Lower lobe of right lung (tissue), 2 donors: ENCODE data around the gene WNK2. TPM values are rescaled to one million over a fixed set of nuclear protein-coding genes. Genes with fewer than 3 reads are reported as not detected.

Experiments
- ATAC-seq, 2 donors: fragments of 200-7000 bp; cut with Tn5 transposase; one replicate each; pipeline ENCODE4 v1.9.1; 2020 to 2022; ENCODE audit warnings: mild to moderate bottlenecking in 2 of 2, moderate library complexity in 2 of 2
- DNase-seq: peaks from one replicate; pipeline ENCODE4 v3.0.0-alpha.2; 2020
- H3K27ac ChIP-seq: fragments of 200-600 bp; one replicate; pipeline ENCODE4 v1.8.0; 2022
- H3K27me3 ChIP-seq: fragments of 200-600 bp; one replicate; pipeline ENCODE4 v1.8.0; 2022; ENCODE audit warnings: low read depth
- H3K36me3 ChIP-seq: fragments of 200-600 bp; one replicate; pipeline ENCODE4 v1.8.0; 2022; ENCODE audit warnings: mild to moderate bottlenecking
- H3K4me1 ChIP-seq: fragments of 200-600 bp; one replicate; pipeline ENCODE4 v1.8.0; 2022
- H3K4me3 ChIP-seq: fragments of 200-600 bp; one replicate; pipeline ENCODE4 v1.8.0; 2022; ENCODE audit warnings: mild to moderate bottlenecking
- H3K9me3 ChIP-seq: fragments of 200-600 bp; one replicate; pipeline ENCODE4 v1.8.0; 2022
- CTCF ChIP-seq: fragments of 200-600 bp; IDR thresholded peaks from one replicate; pipeline ENCODE4 v1.8.0; 2022; ENCODE audit warnings: antibody characterized with exemption, mild to moderate bottlenecking
- intact Hi-C: fragments of 100-400 bp; cut with DNase I; formaldehyde crosslinking; loops from one replicate; pipeline ENCODE4 v1.11.0; 2022
- total RNA-seq: library from RNA; stranded (reverse); fragmentation: NEBNext Ultra II Directional; extraction: Animal tissue kit (Norgen Biotek cat#: 25700); gene quantifications from one replicate; pipeline ENCODE4 v1.2.1, GENCODE V29; 2021
- donor health status: DM: no; HTN: yes; CAD: no; lungs with severe emphysema.

The WNK2 gene
- total RNA-seq, 1 donor from 2014 or later = 7.7 TPM

GRCh38 chr9:93178851-93179786 lies 4.8 kb upstream of the WNK2 start:
- intact Hi-C loops = no loop called here
- Histone ChIP-seq H3K27ac (no peak overlapping the region), H3K36me3 (no peaks in the 10 kb centered on the region), H3K27me3 (peaks cover 34% of the 10 kb centered on the region), H3K9me3 (no peaks in the 10 kb centered on the region), H3K4me3 (no peak overlapping the region), H3K4me1 (peaks cover 6% of the 10 kb centered on the region)
- no peak for TF ChIP-seq CTCF
- ATAC-seq = no peak
- no peak for DNase-seq

- ATAC-seq (no peak), DNase-seq (no peak)
- Histone ChIP-seq H3K27me3 (peaks cover 48% of the 10 kb centered on the region), H3K4me1 (peaks cover 12% of the 10 kb centered on the region), H3K36me3 (no peaks in the 10 kb centered on the region), H3K9me3 (no peaks in the 10 kb centered on the region), H3K27ac (no peak overlapping the region), H3K4me3 (no peak overlapping the region)
- intact Hi-C loops = no loop called here
- TF ChIP-seq CTCF = no peak
Observed at GRCh38 chr9:93180938-93181337, 3.0 kb upstream of the WNK2 start.

GRCh38 chr9:93181672-93182435 lies 2.1 kb upstream of the WNK2 start:
- ATAC-seq (no peak), DNase-seq (no peak)
- TF ChIP-seq CTCF = no peak
- Histone ChIP-seq H3K27ac (no peak overlapping the region), H3K36me3 (no peaks in the 10 kb centered on the region), H3K9me3 (no peaks in the 10 kb centered on the region), H3K4me3 (no peak overlapping the region), H3K4me1 (peaks cover 12% of the 10 kb centered on the region), H3K27me3 (peaks cover 48% of the 10 kb centered on the region)
- intact Hi-C loops = no loop called here

- H3K27ac ChIP-seq = no peak overlapping the region
- intact Hi-C loops = no loop called here
- H3K4me1 ChIP-seq = peaks cover 12% of the 10 kb centered on the region
- ATAC-seq = no peak
- DNase-seq = no peak
- no peaks in the 10 kb centered on the region for H3K36me3 ChIP-seq
- no peak for TF ChIP-seq CTCF
- no peak overlapping the region for H3K4me3 ChIP-seq
- peaks cover 48% of the 10 kb centered on the region for H3K27me3 ChIP-seq
- H3K9me3 ChIP-seq = no peaks in the 10 kb centered on the region
Observed at GRCh38 chr9:93182572-93182971, 1.4 kb upstream of the WNK2 start.

GRCh38 chr9:93183131-93183662 lies 742 bp upstream of the WNK2 start:
- DNase-seq (no peak), ATAC-seq (no peak)
- intact Hi-C loops = no loop called here
- no peaks in the 10 kb centered on the region for H3K36me3 ChIP-seq
- H3K4me1 ChIP-seq = peaks cover 12% of the 10 kb centered on the region
- peak overlapping the region; percentile 50 for H3K4me3 ChIP-seq
- no peaks in the 10 kb centered on the region for H3K9me3 ChIP-seq
- peaks cover 48% of the 10 kb centered on the region for H3K27me3 ChIP-seq
- no peak for TF ChIP-seq CTCF
- no peak overlapping the region for H3K27ac ChIP-seq
